Dermis lymphatic vessel endothelial cell (primary cell): Measurements from ENCODE around the gene AP3M1. TPM values are rescaled to one million over a fixed set of nuclear protein-coding genes. Genes with fewer than 3 reads are reported as not detected.

Experiments used
- total RNA-seq: library from RNA; depleted of rRNA; stranded (reverse); fragments of >200 nt; gene quantifications from 2 replicates; pipeline ENCODE4 v1.2.1, GENCODE V29; 2014

Gene AP3M1
- 28.7 and 30.3 TPM in 2 replicates for total RNA-seq

GRCh38 chr10:74150204-74150989, at the start of gene AP3M1:
Gene AP3M1 (minus strand): TSS chr10:74150828. CDS start chr10:74138379, 12,449 bp downstream.

GRCh38 chr10:74150990-74151878, 606 bp upstream of the AP3M1 start, which contains the start of gene ADK:
Gene ADK (plus strand): TSS chr10:74151221. CDS start chr10:74151279, 58 bp downstream.

Other genes with a start within 250 kb of the AP3M1 start
- gene PLAU, start 239.7 kb downstream of the AP3M1 start, total RNA-seq: 0.60 and 1.2 TPM in 2 replicates
- 48.7 and 60.3 TPM in 2 replicates for gene VCL, start 152.7 kb downstream of the AP3M1 start, total RNA-seq
- 8.2 and 10.5 TPM in 2 replicates for gene ADK, start 393 bp upstream of the AP3M1 start, total RNA-seq